ENCODE measurements around the gene SUSD3.

- TF ChIP-seq POLR2A (IDR thresholded peaks at IDR 0.05; ENCODE audit: low read depth) (no peak), CTCF (IDR thresholded peaks at IDR 0.05) (no peak), POLR2AphosphoS5 (IDR thresholded peaks at IDR 0.05) (no peak), EP300 (IDR thresholded peaks at IDR 0.05) (no peak)
Observed at GRCh38 chr9:93049491-93049890, 9.0 kb upstream of the SUSD3 start.
